B cell (primary cell): ENCODE data around the gene EIF2B2. TPM values are rescaled to one million over a fixed set of nuclear protein-coding genes. Genes with fewer than 3 reads are reported as not detected.

Experiments used
- ATAC-seq: fragments of 200-7000 bp; cut with Tn5 transposase; one replicate; pipeline ENCODE4 v1.10.0; 2021; ENCODE audit warnings: low read depth, mild to moderate bottlenecking, moderate number of reproducible peaks, moderate library complexity
- CTCF ChIA-PET: fragments of 350-600 bp; sonication (Branson Sonifier 250); formaldehyde crosslinking; loops from one replicate; lab custom pipeline; 2021; ENCODE audit warnings: antibody characterized with exemption, inconsistent platforms; lab: Charles Lee
- POLR2A ChIA-PET: fragments of 350-600 bp; sonication (Branson Sonifier 250); formaldehyde crosslinking; loops from one replicate; lab custom pipeline; 2021; ENCODE audit warnings: antibody characterized with exemption; lab: Charles Lee
- DNase-seq: peaks from one replicate; pipeline ENCODE4 v3.0.0; 2013
- H2AFZ ChIP-seq: 2 replicates; pipeline ENCODE4 v1.6.1; 2012; ENCODE audit warnings: mild to moderate bottlenecking, low read depth, low read length; ENCODE audit not compliant: insufficient read depth, poor library complexity, severe bottlenecking
- H3K27ac ChIP-seq, 2 donors: 1 replicate in 1 of 2; 2 replicates in 1 of 2; pipeline ENCODE4 v1.5.1; 2012 to 2013; ENCODE audit warnings: low read length in 2 of 2, mild to moderate bottlenecking in 2 of 2, moderate library complexity in 1 of 2
- H3K27me3 ChIP-seq, 4 experiments: fragments of 200-600 bp in 1 of 4; sonication (generic) in 1 of 4; replicated peaks in 1 of 4; 1 replicate in 2 of 4; 2 replicates in 2 of 4; pipeline versions ENCODE4 v1.6.1 to v1.7.0; 2013 to 2016; ENCODE audit warnings: low read length in 3 of 4, mild to moderate bottlenecking in 2 of 4, mixed read lengths in 1 of 4, moderate library complexity in 1 of 4; ENCODE audit not compliant: insufficient read depth in 4 of 4, control insufficient read depth in 3 of 4; ENCODE audit errors: control extremely low read depth in 1 of 4
- H3K36me3 ChIP-seq, 2 experiments: replicated peaks in 1 of 2; 1 replicate in 1 of 2; 2 replicates in 1 of 2; pipeline versions ENCODE4 v1.6.1 to v1.7.1; 2013; ENCODE audit warnings: low read length in 1 of 2; ENCODE audit not compliant: insufficient read depth in 2 of 2, control insufficient read depth in 1 of 2; ENCODE audit errors: control extremely low read depth in 1 of 2, extremely low read depth in 1 of 2
- H3K4me1 ChIP-seq, 2 donors: fragments of 200-600 bp in 1 of 2; sonication (generic) in 1 of 2; 1 replicate in 1 of 2; 2 replicates in 1 of 2; pipeline versions ENCODE4 v1.5.1 to v1.6.1; 2013 to 2017; ENCODE audit warnings: low read length in 2 of 2; ENCODE audit not compliant: control insufficient read depth in 2 of 2, insufficient read depth in 2 of 2
- H3K4me2 ChIP-seq: replicated peaks from 2 replicates; pipeline ENCODE3; 2012; ENCODE audit warnings: mild to moderate bottlenecking, low read depth, low read length; ENCODE audit not compliant: poor library complexity, severe bottlenecking
- H3K4me3 ChIP-seq, 5 experiments: fragments of 200-600 bp in 1 of 5; sonication (generic) in 1 of 5; 1 replicate in 3 of 5; 2 replicates in 2 of 5; pipeline versions ENCODE4 v1.5.1 to v1.7.0; 2011 to 2016; ENCODE audit warnings: low read length in 4 of 5, mild to moderate bottlenecking in 4 of 5, low read depth in 2 of 5, control low read depth in 1 of 5, moderate library complexity in 1 of 5; ENCODE audit not compliant: insufficient read depth in 1 of 5; ENCODE audit errors: control extremely low read depth in 1 of 5, extremely low read depth in 1 of 5
- H3K79me2 ChIP-seq: fragments of 200-600 bp; sonication (generic); one replicate; pipeline ENCODE4 v1.6.0; 2016; ENCODE audit warnings: low read length; ENCODE audit not compliant: control insufficient read depth, insufficient read depth
- H3K9ac ChIP-seq: fragments of 200-600 bp; sonication (generic); 2 replicates; pipeline ENCODE4 v1.6.1; 2017; ENCODE audit warnings: mild to moderate bottlenecking, low read length, moderate library complexity
- H3K9me3 ChIP-seq, 3 donors: one replicate each; pipeline versions ENCODE4 v1.6.1 to v1.7.1; 2013; ENCODE audit warnings: low read length in 2 of 3; ENCODE audit not compliant: control insufficient read depth in 2 of 3, insufficient read depth in 1 of 3; ENCODE audit errors: control extremely low read depth in 1 of 3
- H4K20me1 ChIP-seq: 2 replicates; pipeline ENCODE4 v1.6.0; 2012; ENCODE audit warnings: mild to moderate bottlenecking, low read length; ENCODE audit not compliant: insufficient read depth, control insufficient read depth, poor library complexity, severe bottlenecking
- H3K27ac Mint-ChIP-seq: one replicate; pipeline ENCODE4 v1.8.0; 2021; ENCODE audit warnings: mixed read lengths
- H3K27me3 Mint-ChIP-seq: one replicate; pipeline ENCODE4 v1.8.0; 2021; ENCODE audit warnings: mixed read lengths
- H3K4me1 Mint-ChIP-seq: one replicate; pipeline ENCODE4 v1.8.0; 2021; ENCODE audit warnings: mixed read lengths
- H3K4me3 Mint-ChIP-seq: one replicate; pipeline ENCODE4 v1.8.0; 2021; ENCODE audit warnings: mixed read lengths
- H3K9me3 Mint-ChIP-seq: one replicate; pipeline ENCODE4 v1.8.0; 2022; ENCODE audit warnings: mixed read lengths; ENCODE audit not compliant: insufficient read depth
- EZH2 ChIP-seq: IDR thresholded peaks from 2 replicates; pipeline ENCODE4 v1.6.1; 2012; ENCODE audit warnings: borderline replicate concordance, low read depth, mild to moderate bottlenecking, moderate library complexity, low read length; ENCODE audit not compliant: insufficient read depth, poor library complexity, severe bottlenecking
- WGBS: methylation state at CpG from one replicate; pipeline ENCODE4 v1.1.5; 2013; ENCODE audit warnings: missing lambda C conversion rate; ENCODE audit not compliant: insufficient coverage; 5-methylcytosine and 5-hydroxymethylcytosine counted together
- intact Hi-C: fragments of 100-400 bp; cut with micrococcal nuclease; formaldehyde crosslinking; loops from one replicate; pipeline ENCODE4 v1.10.0; 2022
- polyA plus RNA-seq: library from polyadenylated mRNA; depleted of rRNA; stranded (reverse); fragments of >200 nt; gene quantifications from 2 replicates; pipeline ENCODE4 v1.2.3, GENCODE V29; 2012
- total RNA-seq, 2 donors: library from RNA; stranded (reverse); fragments of 120-200 nt in 1 of 2; gene quantifications; 1 replicate in 1 of 2; 2 replicates in 1 of 2; pipeline versions ENCODE4 v1.2.3 to v1.2.4, GENCODE V29; 2013 to 2022
- TF ChIP-seq, protein P1 (sequence below): fragments of 200-600 bp; IDR thresholded peaks from one replicate; pipeline ENCODE4 v1.8.0; 2022; ENCODE audit warnings: antibody characterized with exemption, mild to moderate bottlenecking

EIF2B2 gene
- total and polyA plus RNA-seq, 2 donors (not counting 1 experiment from before 2014, with no cell fraction given) = 25.5 to 27.6 TPM

DNA sequence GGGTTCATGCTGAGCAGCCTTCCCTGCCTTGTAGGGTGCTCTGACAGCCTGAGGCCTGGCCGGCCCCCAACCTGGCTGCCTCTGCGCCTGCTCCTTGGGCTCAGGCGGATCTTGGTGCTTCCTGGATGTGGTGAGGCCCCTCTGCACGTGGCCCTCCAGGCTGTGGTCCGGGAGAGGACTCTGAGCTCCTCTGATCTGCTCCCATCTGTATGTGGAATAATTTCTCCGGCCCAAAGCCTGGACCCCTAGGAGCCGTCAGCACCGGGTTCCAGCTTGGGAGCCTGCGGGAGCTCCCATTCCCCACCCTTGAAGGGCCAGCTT, 21.3 kb upstream of the EIF2B2 start:
- Mint-ChIP-seq H3K4me1 (no peaks in the 10 kb centered on the region), H3K27me3 (no peaks in the 10 kb centered on the region), H3K9me3 (no peaks in the 10 kb centered on the region), H3K4me3 (no peak overlapping the region), H3K27ac (no peak overlapping the region)
- H3K9me3 ChIP-seq = no peaks in the 10 kb centered on the region
- WGBS = 80% methylated on average over 9 of the region's 9 CpGs
- ChIA-PET POLR2A (no interaction called here), CTCF (no interaction called here)
- H3K9ac ChIP-seq = no peak overlapping the region
- no peak overlapping the region for H3K4me2 ChIP-seq
- H3K27ac ChIP-seq = no peak overlapping the region
- TF ChIP-seq, protein P1, sequence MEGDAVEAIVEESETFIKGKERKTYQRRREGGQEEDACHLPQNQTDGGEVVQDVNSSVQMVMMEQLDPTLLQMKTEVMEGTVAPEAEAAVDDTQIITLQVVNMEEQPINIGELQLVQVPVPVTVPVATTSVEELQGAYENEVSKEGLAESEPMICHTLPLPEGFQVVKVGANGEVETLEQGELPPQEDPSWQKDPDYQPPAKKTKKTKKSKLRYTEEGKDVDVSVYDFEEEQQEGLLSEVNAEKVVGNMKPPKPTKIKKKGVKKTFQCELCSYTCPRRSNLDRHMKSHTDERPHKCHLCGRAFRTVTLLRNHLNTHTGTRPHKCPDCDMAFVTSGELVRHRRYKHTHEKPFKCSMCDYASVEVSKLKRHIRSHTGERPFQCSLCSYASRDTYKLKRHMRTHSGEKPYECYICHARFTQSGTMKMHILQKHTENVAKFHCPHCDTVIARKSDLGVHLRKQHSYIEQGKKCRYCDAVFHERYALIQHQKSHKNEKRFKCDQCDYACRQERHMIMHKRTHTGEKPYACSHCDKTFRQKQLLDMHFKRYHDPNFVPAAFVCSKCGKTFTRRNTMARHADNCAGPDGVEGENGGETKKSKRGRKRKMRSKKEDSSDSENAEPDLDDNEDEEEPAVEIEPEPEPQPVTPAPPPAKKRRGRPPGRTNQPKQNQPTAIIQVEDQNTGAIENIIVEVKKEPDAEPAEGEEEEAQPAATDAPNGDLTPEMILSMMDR = no peak
- no peak for TF ChIP-seq EZH2
- DNase-seq = no peak
- no peaks in the 10 kb centered on the region for H3K79me2 ChIP-seq
- intact Hi-C loops = no loop called here
- no peaks in the 10 kb centered on the region for H4K20me1 ChIP-seq
- H2AFZ ChIP-seq = no peak overlapping the region
- ATAC-seq = no peak
- no peak overlapping the region for H3K4me3 ChIP-seq
- no peaks in the 10 kb centered on the region for H3K4me1 ChIP-seq
- no peaks in the 10 kb centered on the region for H3K27me3 ChIP-seq
- H3K36me3 ChIP-seq = no peaks in the 10 kb centered on the region

DNA sequence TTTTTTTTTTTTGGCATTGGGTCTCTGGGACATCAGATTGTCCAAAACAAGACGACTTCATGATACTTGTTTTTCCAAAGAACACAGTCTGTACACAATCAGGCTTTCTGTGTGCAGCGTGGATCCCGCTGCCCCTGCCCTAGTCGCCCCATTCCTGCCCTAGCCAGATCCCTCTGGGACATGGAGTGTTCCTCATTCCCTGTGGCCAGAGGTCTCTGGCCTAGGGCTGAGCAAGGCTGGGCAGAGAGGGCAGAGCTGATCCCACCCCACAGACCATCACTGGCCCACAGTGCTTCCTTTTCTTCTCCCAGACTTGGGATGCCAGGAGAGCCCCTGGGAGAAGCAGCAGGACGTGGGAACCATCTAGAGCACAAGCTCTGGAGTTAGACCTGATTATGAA, 20.9 kb upstream of the EIF2B2 start:
- no peaks in the 10 kb centered on the region for H3K27me3 ChIP-seq
- H3K4me2 ChIP-seq = no peak overlapping the region
- H3K4me3 ChIP-seq = no peak overlapping the region
- CTCF ChIA-PET = interaction anchor here (0.6 kb wide), 1 partner anchor 41 kb away, joined by 3 read pairs; no protein-coding TSS in a partner anchor
- H3K36me3 ChIP-seq = no peaks in the 10 kb centered on the region
- POLR2A ChIA-PET = no interaction called here
- Mint-ChIP-seq H3K4me1 (no peaks in the 10 kb centered on the region), H3K27ac (no peak overlapping the region), H3K4me3 (no peak overlapping the region), H3K9me3 (no peaks in the 10 kb centered on the region), H3K27me3 (no peaks in the 10 kb centered on the region)
- no peak overlapping the region for H3K27ac ChIP-seq
- no peak for DNase-seq
- intact Hi-C loops = no loop called here
- H2AFZ ChIP-seq = no peak overlapping the region
- no peak for ATAC-seq
- H3K79me2 ChIP-seq = no peaks in the 10 kb centered on the region
- H4K20me1 ChIP-seq = no peaks in the 10 kb centered on the region
- no peak overlapping the region for H3K9ac ChIP-seq
- 92% methylated on average over 5 of the region's 5 CpGs for whole genome bisulfite sequencing
- H3K9me3 ChIP-seq = no peaks in the 10 kb centered on the region
- no peaks in the 10 kb centered on the region for H3K4me1 ChIP-seq
- TF ChIP-seq, protein P1 = no peak
- TF ChIP-seq EZH2 = no peak
